ENCODE measurements around the gene SMPD2. TPM values are rescaled to one million over a fixed set of nuclear protein-coding genes. Genes with fewer than 3 reads are reported as not detected.

SMPD2 gene
- total and polyA plus RNA-seq, 2 donors (not counting 3 experiments of a cell fraction or from before 2014, with no cell fraction given), result 6.9 to 10.0 TPM

GRCh38 chr6:109456111-109456583, 15.6 kb downstream of the SMPD2 start:
- peak overlapping the region; percentile 71 for H3K4me2 ChIP-seq (ENCODE audit: insufficient read depth, low read length)
- no peak overlapping the region for H3K27ac ChIP-seq (ENCODE audit: insufficient read depth, low read depth, low read length)
- no peaks in the 10 kb centered on the region for H4K20me1 ChIP-seq (replicated peaks; ENCODE audit: control insufficient read depth, extremely low read depth, insufficient read depth, low read length)
- H2AFZ ChIP-seq (ENCODE audit: low read depth, low read length), result peak overlapping the region; percentile 98
- TF ChIP-seq EZH2 (IDR thresholded peaks at IDR 0.05; ENCODE audit: borderline replicate concordance, low read depth, low read length, severe bottlenecking), result no peak
- no peak for TF ChIP-seq FOS (IDR thresholded peaks at IDR 0.05; ENCODE audit: borderline replicate concordance, insufficient read depth, low read length)
- TF ChIP-seq POLR2AphosphoS5 (IDR thresholded peaks at IDR 0.05; ENCODE audit: insufficient read depth, low read depth, low read length), result no peak
- no peak for TF ChIP-seq MAX (IDR thresholded peaks at IDR 0.05; ENCODE audit: insufficient read depth, insufficient read length)
- no peak for TF ChIP-seq CTCF (IDR thresholded peaks at IDR 0.05; ENCODE audit: extremely low read depth in 1 of 2, insufficient read depth in 1 of 2, low read depth in 1 of 2, low read length in 2 of 2)
- TF ChIP-seq MYC (IDR thresholded peaks at IDR 0.05; ENCODE audit: low read depth, low read length), result no peak
- no peak for TF ChIP-seq JUN (IDR thresholded peaks at IDR 0.05; ENCODE audit: borderline replicate concordance, insufficient read depth, insufficient read length, low read depth)
- TF ChIP-seq POLR2A (IDR thresholded peaks at IDR 0.05; ENCODE audit: low read depth, low read length), result no peak
- no peak for TF ChIP-seq GATA2 (IDR thresholded peaks at IDR 0.05; ENCODE audit: insufficient read depth, insufficient read length, low read depth, low read length)
- DNase-seq (ENCODE audit: low read depth, low spot score) (no peak), FAIRE-seq (no peak)
- no peaks in the 10 kb centered on the region for H3K79me2 ChIP-seq (ENCODE audit: control insufficient read depth, insufficient read depth, low read length)
- H3K4me3 ChIP-seq (replicated peaks in 1 of 3; ENCODE audit: insufficient read depth in 1 of 3, low read depth in 1 of 3, low read length in 3 of 3), result peak overlapping the region; percentile 66 to 73 (median 69)
- H3K9me3 ChIP-seq (replicated peaks; ENCODE audit: control insufficient read depth, insufficient read depth, low read length), result no peaks in the 10 kb centered on the region
- no TSS peak for BruUV-seq (replicated peaks)
- no peaks in the 10 kb centered on the region for H3K27me3 ChIP-seq (ENCODE audit: control insufficient read depth in 2 of 2, insufficient read depth in 2 of 2, low read length in 2 of 2)
- no peaks in the 10 kb centered on the region for H3K9me1 ChIP-seq (replicated peaks; ENCODE audit: control insufficient read depth, extremely low read depth, insufficient read depth, low read length)
- H3K9ac ChIP-seq (replicated peaks; ENCODE audit: extremely low read depth, insufficient read depth, low read length), result peak overlapping the region; percentile 32
- ChIA-PET POLR2A (no interaction called here), CTCF (interaction anchor here (0.6 to 1.8 kb wide), 7 partner anchors 8 to 269 kb away, joined by 3 to 11 read pairs (median 3); partner anchors contain the start of genes CD164, PPIL6, SMPD2 and ZBTB24)
- dilution Hi-C loops (cut with MboI; ENCODE audit: extremely low pct_ligation_motif_present, low sequenced_read_pairs), result no loop called here
- no peaks in the 10 kb centered on the region for H3K36me3 ChIP-seq (ENCODE audit: control insufficient read depth in 2 of 2, extremely low read depth in 1 of 2, insufficient read depth in 2 of 2, low read length in 2 of 2)
- intact Hi-C loops (cut with micrococcal nuclease), result no loop called here
- H3K4me1 ChIP-seq (ENCODE audit: control insufficient read depth, extremely low read depth, insufficient read depth, low read length), result peaks cover 7% of the 10 kb centered on the region

Data from endothelial cell of umbilical vein (primary cell).